Measurements from ENCODE around the gene FABP2.
"Not testable (repeated sequence)": the region's sequence is repeated elsewhere in the genome, so short reads cannot be mapped to it uniquely, and the experiment has no call there.

The FABP2 gene

GRCh38 chr4:119321921-119322687 lies at the start of gene FABP2:
FABP2 (minus strand) TSS chr4:119322138; CDS start chr4:119322102, 36 bp downstream.
- Histone ChIP-seq H3K9me3 (ENCODE audit: insufficient read depth, low read depth, low read length) (no peaks in the 10 kb centered on the region), H3K79me2 (ENCODE audit: insufficient read depth, low read length) (no peaks in the 10 kb centered on the region), H3K36me3 (ENCODE audit: insufficient read depth, low read length) (no peaks in the 10 kb centered on the region), H3K27me3 (ENCODE audit: insufficient read depth, low read length, poor library complexity, severe bottlenecking) (no peaks in the 10 kb centered on the region), H3K9me2 (replicated peaks; ENCODE audit: low read depth, low read length) (no peaks in the 10 kb centered on the region), H3K4me1 (ENCODE audit: insufficient read depth, low read length, poor library complexity, severe bottlenecking) (no peaks in the 10 kb centered on the region), H4K20me1 (ENCODE audit: insufficient read depth, low read length, poor library complexity, severe bottlenecking) (no peaks in the 10 kb centered on the region), H3K4me2 (ENCODE audit: low read depth, low read length, poor library complexity, severe bottlenecking) (no peak within 1 kb of the TSS), H2AFZ (ENCODE audit: low read length) (no peak within 1 kb of the TSS), H3K4me3 (ENCODE audit: low read length, poor library complexity, severe bottlenecking) (no peak within 1 kb of the TSS), H3K9ac (ENCODE audit: low read depth, low read length, poor library complexity, severe bottlenecking) (no peak within 1 kb of the TSS), H3F3A (ENCODE audit: low read depth) (no peaks in the 10 kb centered on the region)
- TF ChIP-seq EZH2phosphoT487 (IDR thresholded peaks at IDR 0.05; ENCODE audit: borderline replicate concordance) (no peak), CTCF (conservative IDR thresholded peaks at IDR 0.05; ENCODE audit: low read length) (no peak)

- H3K9ac ChIP-seq (ENCODE audit: low read depth, low read length, poor library complexity, severe bottlenecking); H3K36me3 ChIP-seq (ENCODE audit: insufficient read depth, low read length); H3K79me2 ChIP-seq (ENCODE audit: insufficient read depth, low read length); H4K20me1 ChIP-seq (ENCODE audit: insufficient read depth, low read length, poor library complexity, severe bottlenecking); H3F3A ChIP-seq (ENCODE audit: low read depth); H3K27me3 ChIP-seq (ENCODE audit: insufficient read depth, low read length, poor library complexity, severe bottlenecking); H3K9me2 ChIP-seq (replicated peaks; ENCODE audit: low read depth, low read length); H2AFZ ChIP-seq (ENCODE audit: low read length); H3K9me3 ChIP-seq (ENCODE audit: insufficient read depth, low read depth, low read length): not testable (repeated sequence)
- Histone ChIP-seq H3K4me2 (ENCODE audit: low read depth, low read length, poor library complexity, severe bottlenecking) (peak overlapping the region; percentile 63), H3K4me1 (ENCODE audit: insufficient read depth, low read length, poor library complexity, severe bottlenecking) (peaks cover 13% of the 10 kb centered on the region), H3K4me3 (ENCODE audit: low read length, poor library complexity, severe bottlenecking) (peak overlapping the region; percentile 42)
Measured at GRCh38 chr4:119370951-119371683, 49.2 kb upstream of the FABP2 start.

- H3K9ac ChIP-seq (ENCODE audit: low read depth, low read length, poor library complexity, severe bottlenecking); H3K9me2 ChIP-seq (replicated peaks; ENCODE audit: low read depth, low read length); H3K27me3 ChIP-seq (ENCODE audit: insufficient read depth, low read length, poor library complexity, severe bottlenecking); H3F3A ChIP-seq (ENCODE audit: low read depth); H3K79me2 ChIP-seq (ENCODE audit: insufficient read depth, low read length); H3K36me3 ChIP-seq (ENCODE audit: insufficient read depth, low read length); H2AFZ ChIP-seq (ENCODE audit: low read length); H3K9me3 ChIP-seq (ENCODE audit: insufficient read depth, low read depth, low read length); H4K20me1 ChIP-seq (ENCODE audit: insufficient read depth, low read length, poor library complexity, severe bottlenecking): not testable (repeated sequence)
- Histone ChIP-seq H3K4me1 (ENCODE audit: insufficient read depth, low read length, poor library complexity, severe bottlenecking) (peaks cover 13% of the 10 kb centered on the region), H3K4me2 (ENCODE audit: low read depth, low read length, poor library complexity, severe bottlenecking) (peak overlapping the region; percentile 63), H3K4me3 (ENCODE audit: low read length, poor library complexity, severe bottlenecking) (peak overlapping the region; percentile 42)
Measured at GRCh38 chr4:119370392-119370791, 48.5 kb upstream of the FABP2 start.

GRCh38 chr4:119366802-119367201 lies 44.9 kb upstream of the FABP2 start:
- not testable (repeated sequence) for H3K9me3 ChIP-seq (ENCODE audit: insufficient read depth, low read depth, low read length); H3K4me1 ChIP-seq (ENCODE audit: insufficient read depth, low read length, poor library complexity, severe bottlenecking); H3K9ac ChIP-seq (ENCODE audit: low read depth, low read length, poor library complexity, severe bottlenecking); H3F3A ChIP-seq (ENCODE audit: low read depth); H3K79me2 ChIP-seq (ENCODE audit: insufficient read depth, low read length); H2AFZ ChIP-seq (ENCODE audit: low read length); H3K27me3 ChIP-seq (ENCODE audit: insufficient read depth, low read length, poor library complexity, severe bottlenecking); H4K20me1 ChIP-seq (ENCODE audit: insufficient read depth, low read length, poor library complexity, severe bottlenecking); H3K4me2 ChIP-seq (ENCODE audit: low read depth, low read length, poor library complexity, severe bottlenecking); H3K9me2 ChIP-seq (replicated peaks; ENCODE audit: low read depth, low read length); H3K36me3 ChIP-seq (ENCODE audit: insufficient read depth, low read length); H3K4me3 ChIP-seq (ENCODE audit: low read length, poor library complexity, severe bottlenecking)

GRCh38 chr4:119364203-119364602 lies 42.3 kb upstream of the FABP2 start:
- not testable (repeated sequence) for H3K4me2 ChIP-seq (ENCODE audit: low read depth, low read length, poor library complexity, severe bottlenecking); H3K4me1 ChIP-seq (ENCODE audit: insufficient read depth, low read length, poor library complexity, severe bottlenecking); H3K4me3 ChIP-seq (ENCODE audit: low read length, poor library complexity, severe bottlenecking); H2AFZ ChIP-seq (ENCODE audit: low read length); H3K27me3 ChIP-seq (ENCODE audit: insufficient read depth, low read length, poor library complexity, severe bottlenecking); H3K9ac ChIP-seq (ENCODE audit: low read depth, low read length, poor library complexity, severe bottlenecking); H4K20me1 ChIP-seq (ENCODE audit: insufficient read depth, low read length, poor library complexity, severe bottlenecking); H3K9me2 ChIP-seq (replicated peaks; ENCODE audit: low read depth, low read length); H3K79me2 ChIP-seq (ENCODE audit: insufficient read depth, low read length); H3K36me3 ChIP-seq (ENCODE audit: insufficient read depth, low read length); H3F3A ChIP-seq (ENCODE audit: low read depth); H3K9me3 ChIP-seq (ENCODE audit: insufficient read depth, low read depth, low read length)

- not testable (repeated sequence) for H3K79me2 ChIP-seq (ENCODE audit: insufficient read depth, low read length); H4K20me1 ChIP-seq (ENCODE audit: insufficient read depth, low read length, poor library complexity, severe bottlenecking); H3K4me2 ChIP-seq (ENCODE audit: low read depth, low read length, poor library complexity, severe bottlenecking); H3K4me1 ChIP-seq (ENCODE audit: insufficient read depth, low read length, poor library complexity, severe bottlenecking); H3K36me3 ChIP-seq (ENCODE audit: insufficient read depth, low read length); H2AFZ ChIP-seq (ENCODE audit: low read length); H3F3A ChIP-seq (ENCODE audit: low read depth); H3K27me3 ChIP-seq (ENCODE audit: insufficient read depth, low read length, poor library complexity, severe bottlenecking); H3K9me3 ChIP-seq (ENCODE audit: insufficient read depth, low read depth, low read length); H3K9ac ChIP-seq (ENCODE audit: low read depth, low read length, poor library complexity, severe bottlenecking); H3K4me3 ChIP-seq (ENCODE audit: low read length, poor library complexity, severe bottlenecking); H3K9me2 ChIP-seq (replicated peaks; ENCODE audit: low read depth, low read length)
Measured at GRCh38 chr4:119363372-119363771, 41.4 kb upstream of the FABP2 start.
